HG02885 (cell line): ENCODE data around the gene VAV1.
"Not testable (repeated sequence)": the region's sequence is repeated elsewhere in the genome, so short reads cannot be mapped to it uniquely, and the experiment has no call there.

Source experiments
- ATAC-seq: cut with Tn5 transposase; IDR thresholded peaks from one replicate; pipeline ENCODE4 v1.9.1; 2021; ENCODE audit warnings: mild to moderate bottlenecking; ENCODE audit not compliant: unreplicated experiment, poor library complexity

VAV1 gene

DNA sequence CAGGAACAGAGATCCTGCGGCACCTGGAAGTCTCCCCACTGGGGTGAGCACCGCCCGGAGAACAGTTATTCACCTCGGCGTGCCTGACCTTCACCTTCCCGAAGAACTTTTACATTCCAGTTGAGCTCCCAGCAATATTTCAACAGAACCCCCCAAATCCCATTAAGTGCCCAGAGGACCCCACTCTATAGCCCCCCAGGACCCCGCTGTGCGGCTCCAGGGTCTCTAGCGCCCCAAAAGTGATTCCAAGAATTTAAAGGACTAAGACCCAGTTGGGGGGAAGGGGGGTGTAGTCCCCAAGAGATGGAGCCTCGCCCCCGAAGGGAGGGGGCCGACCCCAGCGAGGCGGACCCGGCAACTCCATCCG lies 35.6 kb upstream of the VAV1 start:
- no peak for ATAC-seq

DNA sequence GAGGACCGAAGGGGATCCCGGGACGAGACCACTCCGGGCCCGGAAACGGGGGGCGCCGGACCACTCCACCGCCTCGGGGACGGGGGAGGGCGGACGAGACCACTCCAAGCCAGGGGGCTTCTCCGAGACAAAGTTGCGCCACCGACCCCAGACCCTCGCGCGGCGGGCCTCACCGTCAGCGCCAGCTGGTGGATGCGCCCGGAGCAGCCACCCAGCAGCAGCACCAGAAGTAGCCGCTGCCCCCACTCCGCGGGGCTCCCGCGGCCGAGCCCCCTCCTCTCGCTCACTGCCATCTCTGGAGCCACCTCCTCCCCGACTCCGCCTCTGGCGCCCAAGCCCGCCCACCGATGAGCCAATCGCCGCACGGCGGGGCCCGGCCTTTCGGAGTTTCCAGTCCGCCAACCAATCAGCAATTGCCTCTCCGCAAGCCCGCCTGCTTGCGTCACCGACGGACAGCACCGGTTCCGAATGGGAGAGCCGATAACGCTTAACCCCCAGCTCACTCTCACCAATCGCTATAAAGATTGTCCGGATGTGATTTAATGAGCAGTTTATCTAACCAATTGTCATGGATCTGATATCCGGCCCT lies 35.1 kb upstream of the VAV1 start, which contains the start of gene GPR108:
Gene GPR108, minus strand, starts transcription at position 297 of the 589 bp plus-strand sequence. Its CDS starts 4 bp downstream, at position 293.
- peak; percentile 76 for ATAC-seq

- no peak for ATAC-seq
Measured at GRCh38 chr19:6737873-6738786, 34.4 kb upstream of the VAV1 start.

DNA sequence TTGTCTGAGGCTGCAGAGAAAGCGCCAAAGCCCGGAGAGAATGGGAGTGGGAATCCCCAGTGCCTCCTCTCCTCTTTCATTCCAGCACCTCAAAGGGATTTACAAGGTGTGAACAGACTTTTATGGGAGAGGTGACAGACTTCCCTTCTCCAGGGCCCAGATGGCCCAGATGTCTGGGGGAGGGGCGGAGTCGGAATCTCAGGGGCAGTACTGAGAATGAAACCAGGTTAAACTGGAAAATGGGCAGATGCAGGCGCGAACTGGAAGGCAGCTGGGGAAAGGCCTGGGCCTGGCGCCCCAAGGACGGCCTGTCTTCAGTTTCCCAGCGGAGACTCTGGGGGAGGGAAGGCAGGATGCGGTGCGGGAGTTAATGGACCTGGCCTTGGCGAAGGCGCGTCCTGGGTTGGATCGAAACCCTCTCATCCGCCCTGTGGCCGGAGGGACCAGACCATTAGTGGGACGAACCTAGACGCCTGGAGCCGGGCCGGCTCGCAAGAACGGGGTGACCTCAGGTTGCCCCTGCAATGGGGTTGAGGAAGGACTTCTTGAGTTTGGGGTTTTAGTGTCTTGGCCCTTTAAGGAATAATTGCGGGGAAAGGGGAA lies 33.6 kb upstream of the VAV1 start:
- ATAC-seq, result no peak

GRCh38 chr19:6739390-6739882 lies 33.1 kb upstream of the VAV1 start, which contains the start of gene TRIP10:
Gene TRIP10 (plus strand): TSS chr19:6739680. CDS start chr19:6739762, 82 bp downstream.
- ATAC-seq, result no peak

DNA sequence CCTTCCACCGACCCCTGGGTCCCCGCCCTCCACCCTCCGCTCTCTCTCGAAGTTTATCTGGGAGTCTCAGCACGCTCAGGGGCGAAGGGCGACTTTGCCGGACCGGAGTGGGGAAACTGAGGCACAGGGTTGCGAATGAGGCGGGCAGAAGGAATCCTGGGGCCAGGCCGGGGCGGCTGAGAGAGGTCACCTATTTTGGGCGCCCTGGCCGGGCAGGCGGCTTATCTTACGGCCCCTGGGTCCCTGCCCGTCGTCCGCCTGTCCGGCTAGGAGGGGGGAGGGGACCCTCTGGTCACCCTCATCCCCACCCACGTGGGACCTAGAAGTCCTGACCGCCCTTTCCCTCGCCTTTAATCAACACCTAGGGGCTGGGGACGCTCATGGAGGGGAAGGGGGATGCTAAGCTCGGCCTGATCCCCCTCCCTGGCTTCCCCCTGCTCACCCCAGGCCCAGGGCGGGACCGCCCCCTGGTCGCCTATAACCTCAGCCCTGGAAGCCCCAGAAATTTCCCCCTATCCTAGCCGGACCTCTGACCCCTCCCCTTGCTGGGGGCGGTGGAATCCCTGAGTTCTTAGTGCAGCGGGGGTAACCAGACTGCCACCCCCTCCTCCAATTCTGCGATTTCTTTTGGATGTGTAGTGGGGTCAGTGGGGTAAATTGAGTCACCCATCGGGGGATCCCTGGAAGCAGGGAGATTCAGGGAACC lies 32.5 kb upstream of the VAV1 start:
- ATAC-seq, result no peak

- ATAC-seq, result no peak
Measured at GRCh38 chr19:6740589-6741343, 31.7 kb upstream of the VAV1 start.

DNA sequence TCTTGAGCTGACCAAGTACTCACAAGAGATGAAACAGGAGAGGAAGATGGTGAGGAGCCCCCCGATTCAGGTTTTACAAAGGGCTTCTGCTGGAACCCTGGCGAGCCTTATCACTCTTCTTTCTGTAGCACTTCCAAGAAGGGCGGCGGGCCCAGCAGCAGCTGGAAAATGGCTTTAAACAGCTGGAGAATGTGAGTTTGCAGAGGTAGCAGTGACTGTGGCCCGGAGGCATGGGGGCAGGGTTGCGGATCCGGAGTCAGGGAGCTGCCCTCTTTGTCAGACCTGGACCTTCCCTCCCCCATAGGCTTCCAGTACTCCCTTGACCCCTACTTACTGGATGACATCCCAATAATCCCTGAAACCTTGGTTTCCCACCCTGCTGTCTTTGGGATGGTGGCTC lies 29.4 kb upstream of the VAV1 start:
- ATAC-seq, result no peak

DNA sequence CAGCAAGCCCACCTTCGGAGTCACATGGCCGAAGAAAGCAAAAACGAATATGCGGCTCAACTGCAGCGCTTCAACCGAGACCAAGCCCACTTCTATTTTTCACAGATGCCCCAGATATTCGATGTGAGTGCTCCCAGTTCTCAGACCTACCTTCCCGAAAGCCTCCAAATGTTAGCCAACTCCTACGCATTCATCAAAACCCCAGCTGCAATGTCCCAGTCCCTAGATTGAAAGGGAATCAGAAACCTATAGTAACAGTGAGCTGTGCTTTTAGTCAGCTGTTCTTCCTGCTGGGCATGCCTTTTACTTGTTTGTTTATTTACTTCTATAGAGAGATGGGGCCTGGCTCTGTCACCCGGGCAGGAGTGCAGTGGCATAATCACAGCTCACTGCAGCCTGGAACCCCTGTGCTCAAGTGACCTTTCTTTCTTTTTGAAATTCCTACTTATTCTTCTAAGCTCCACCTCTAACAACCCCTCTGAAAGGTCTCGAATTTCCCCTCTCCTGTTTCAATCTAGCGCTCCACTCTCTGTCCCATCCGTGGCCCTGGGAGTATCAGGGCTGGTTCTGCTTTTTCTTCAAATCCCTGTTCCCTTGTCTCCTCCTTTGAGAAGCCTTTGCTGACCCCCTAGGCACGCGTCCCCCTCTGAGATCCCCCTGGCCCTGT lies 28.7 kb upstream of the VAV1 start:
- no peak for ATAC-seq

DNA sequence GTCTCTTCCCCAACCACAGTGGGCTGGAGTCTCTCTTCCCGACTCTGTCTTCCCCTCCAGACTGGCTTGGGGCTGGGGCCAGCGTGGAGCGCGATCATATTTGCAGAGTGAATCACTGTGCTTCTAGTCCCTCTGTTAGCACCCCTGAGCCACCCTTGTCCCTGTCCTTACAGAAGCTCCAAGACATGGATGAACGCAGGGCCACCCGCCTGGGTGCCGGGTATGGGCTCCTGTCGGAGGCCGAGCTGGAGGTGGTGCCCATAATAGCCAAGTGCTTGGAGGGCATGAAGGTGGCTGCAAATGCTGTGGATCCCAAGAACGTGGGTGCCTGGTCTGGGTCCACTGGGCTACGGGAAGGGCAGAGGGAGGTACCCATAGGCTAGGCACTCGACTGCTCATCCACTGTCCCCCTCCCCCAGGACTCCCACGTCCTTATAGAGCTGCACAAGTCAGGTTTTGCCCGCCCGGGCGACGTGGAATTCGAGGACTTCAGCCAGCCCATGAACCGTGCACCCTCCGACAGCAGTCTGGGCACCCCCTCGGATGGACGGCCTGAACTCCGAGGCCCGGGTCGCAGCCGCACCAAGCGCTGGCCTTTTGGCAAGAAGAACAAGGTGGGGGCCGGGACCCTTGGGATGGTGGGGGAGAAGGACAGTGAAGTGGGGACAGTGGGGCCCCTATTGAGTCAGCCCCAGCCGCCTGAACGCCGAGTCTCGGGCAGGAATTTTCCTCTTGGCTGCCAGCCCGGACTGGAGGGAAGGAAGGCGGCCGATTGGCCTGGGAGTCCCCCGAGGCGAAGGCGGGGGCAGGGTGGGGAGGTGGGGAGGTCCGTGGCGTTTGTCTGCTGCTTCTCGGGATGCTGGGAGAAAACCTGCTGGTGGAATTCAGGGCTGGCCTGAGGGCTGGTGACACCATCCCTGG lies 27.9 kb upstream of the VAV1 start:
- no peak for ATAC-seq

DNA sequence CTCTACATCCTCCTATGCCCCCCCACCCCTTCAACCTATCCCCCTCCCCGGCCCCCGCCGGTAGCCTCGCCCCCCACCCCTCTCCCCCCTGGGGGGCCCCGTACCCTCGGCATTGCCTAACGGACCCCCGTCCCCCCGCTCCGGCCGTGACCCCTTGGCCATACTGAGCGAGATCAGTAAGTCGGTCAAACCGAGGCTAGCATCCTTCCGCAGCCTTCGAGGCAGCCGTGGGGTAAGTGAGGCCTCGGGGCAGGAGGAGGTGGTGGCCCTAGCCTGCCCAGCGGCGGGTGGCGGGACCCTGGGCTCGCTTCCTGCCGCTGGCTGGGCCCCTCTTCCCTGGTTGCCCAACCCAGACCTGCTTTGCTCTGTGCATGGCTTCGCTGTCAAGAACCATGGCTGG lies 26.5 kb upstream of the VAV1 start:
- ATAC-seq, result no peak

GRCh38 chr19:6748543-6748942 lies 24.0 kb upstream of the VAV1 start:
- ATAC-seq, result not testable (repeated sequence)

- no peak for ATAC-seq
Measured at GRCh38 chr19:6750062-6750461, 22.4 kb upstream of the VAV1 start.

GRCh38 chr19:6751189-6751588 lies 21.3 kb upstream of the VAV1 start:
- no peak for ATAC-seq

DNA sequence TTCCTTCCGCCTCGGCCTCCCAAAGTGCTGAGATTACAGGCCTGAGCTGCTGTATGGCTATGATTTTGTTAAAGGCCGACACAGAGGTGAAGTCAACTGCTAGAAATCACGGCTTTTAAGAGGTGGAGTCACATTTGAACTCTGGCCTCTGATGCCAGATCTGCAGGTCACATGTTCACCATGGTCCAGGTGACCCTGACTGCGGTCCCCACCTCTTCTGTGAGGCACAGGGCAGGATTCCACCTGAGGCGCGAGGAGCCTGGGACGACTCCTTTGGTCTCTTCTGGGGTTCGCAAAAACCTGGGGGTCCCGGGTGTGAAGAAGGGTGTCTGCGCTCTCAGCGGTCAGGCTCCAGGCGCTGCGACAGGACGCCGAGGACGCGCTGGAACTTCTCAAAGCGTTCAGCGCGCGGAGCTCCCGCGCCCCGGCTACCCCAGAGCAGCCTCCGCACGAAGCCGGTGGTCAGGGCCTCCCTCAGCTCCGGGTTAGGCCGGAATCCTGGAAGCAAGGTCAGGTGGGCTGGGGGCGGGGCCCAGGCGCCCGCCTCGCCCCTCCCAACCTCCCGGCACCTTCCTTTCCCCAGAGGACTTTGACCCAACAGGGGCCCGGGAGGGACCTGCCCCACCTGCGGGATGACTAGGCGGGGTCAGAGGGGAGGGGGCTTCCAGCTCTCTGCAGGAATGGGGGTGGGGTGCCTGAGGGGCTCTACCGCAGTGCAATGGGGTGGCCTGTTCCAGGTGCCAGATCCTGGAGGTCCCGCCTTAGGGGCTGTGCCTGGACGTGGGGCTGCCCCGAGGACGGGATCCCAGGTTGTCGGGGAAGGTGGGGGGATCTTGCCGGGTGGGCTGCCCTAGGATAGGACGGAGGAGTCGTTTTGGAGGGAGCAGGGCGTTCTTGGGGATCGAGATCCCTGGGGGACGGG lies 20.0 kb upstream of the VAV1 start:
- ATAC-seq, result no peak

DNA sequence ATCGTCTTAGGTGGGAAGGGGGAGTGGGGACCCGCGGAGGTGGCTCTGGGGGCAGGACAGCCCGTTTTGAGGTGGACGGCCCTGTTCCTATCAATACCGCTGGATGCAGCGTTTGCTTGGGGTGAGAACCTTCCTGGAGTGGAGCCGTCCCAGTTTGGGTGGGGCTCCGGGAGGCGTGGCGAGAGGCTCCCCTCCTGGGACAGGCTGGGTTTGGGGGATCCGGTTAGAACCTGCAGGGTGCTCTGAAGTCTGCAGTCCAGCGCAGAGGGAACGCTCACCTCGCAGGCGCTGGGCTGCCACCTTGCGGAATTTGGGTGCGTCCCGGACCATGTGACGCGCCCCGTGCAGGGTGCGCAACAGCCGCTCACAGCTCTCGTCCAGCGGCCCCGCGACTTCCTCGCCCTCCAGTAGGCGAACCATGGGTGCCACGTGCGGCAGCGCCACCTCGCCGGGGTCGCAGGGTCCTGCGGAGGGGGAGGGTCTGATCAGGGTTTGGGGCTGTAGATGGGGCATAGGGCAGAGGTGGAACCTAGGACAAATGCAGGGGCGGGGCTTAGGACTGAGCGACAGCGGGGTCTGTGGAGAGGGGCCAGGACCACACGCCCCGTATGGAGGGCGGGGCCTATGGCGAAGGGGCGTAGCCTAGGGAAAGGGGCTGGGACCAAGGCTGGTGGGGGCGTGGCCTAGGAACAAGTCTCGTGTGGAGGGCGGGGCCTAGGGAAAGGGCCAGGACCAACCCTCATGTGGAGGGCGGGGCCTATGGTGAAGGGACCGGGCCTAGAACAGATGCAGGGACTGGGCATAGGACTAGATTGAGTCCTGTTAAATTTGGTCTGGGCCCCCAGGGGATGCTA lies 19.1 kb upstream of the VAV1 start:
- peak; percentile 76 for ATAC-seq
